Cerebellar cortex (tissue), 1 donor: ENCODE results near the gene NPEPL1.
"Not testable (repeated sequence)": the region's sequence is repeated elsewhere in the genome, so short reads cannot be mapped to it uniquely, and the experiment has no call there.

Source experiments
- DNase-seq: peaks from one replicate; pipeline ENCODE4 v3.0.0-alpha.2; 2015; ENCODE audit warnings: low spot score

Gene NPEPL1

GRCh38 chr20:58692579-58693225, at the start of gene NPEPL1:
Gene NPEPL1 (plus strand): TSS chr20:58692800. CDS start chr20:58692901, 101 bp downstream.
- no peak for DNase-seq

GRCh38 chr20:58642896-58643295, 49.7 kb upstream of the NPEPL1 start:
- DNase-seq, result not testable (repeated sequence)

- no peak for DNase-seq
These were observed 47.1 kb upstream of the NPEPL1 start for GRCh38 chr20:58645412-58645968.

GRCh38 chr20:58646257-58646656, 46.3 kb upstream of the NPEPL1 start:
- no peak for DNase-seq

GRCh38 chr20:58646703-58647102, 45.9 kb upstream of the NPEPL1 start:
- DNase-seq, result no peak

GRCh38 chr20:58647162-58647795, 45.3 kb upstream of the NPEPL1 start:
- no peak for DNase-seq

- no peak for DNase-seq
These were observed 44.7 kb upstream of the NPEPL1 start for GRCh38 chr20:58647796-58648501.

GRCh38 chr20:58648502-58648825, 44.1 kb upstream of the NPEPL1 start:
- DNase-seq, result not testable (repeated sequence)

- no peak for DNase-seq
These were observed 43.1 kb upstream of the NPEPL1 start for GRCh38 chr20:58649288-58650180.

- no peak for DNase-seq
These were observed 42.3 kb upstream of the NPEPL1 start for GRCh38 chr20:58650181-58650775.

- DNase-seq, result peak; percentile 88
These were observed 41.6 kb upstream of the NPEPL1 start, which contains the start of gene STX16 for GRCh38 chr20:58650776-58651558. Gene STX16 (plus strand): TSS chr20:58651283. CDS start chr20:58652007, 724 bp downstream.

GRCh38 chr20:58651559-58651945, 41.0 kb upstream of the NPEPL1 start:
- DNase-seq, result no peak

GRCh38 chr20:58651946-58652605, 40.5 kb upstream of the NPEPL1 start:
- DNase-seq, result peak; percentile 49

- DNase-seq, result no peak
These were observed 39.9 kb upstream of the NPEPL1 start for GRCh38 chr20:58652606-58653294.

GRCh38 chr20:58654337-58654736, 38.3 kb upstream of the NPEPL1 start:
- DNase-seq, result no peak

- no peak for DNase-seq
These were observed 37.1 kb upstream of the NPEPL1 start for GRCh38 chr20:58655328-58656107.

- DNase-seq, result no peak
These were observed 35.8 kb upstream of the NPEPL1 start for GRCh38 chr20:58656831-58657230.

GRCh38 chr20:58657262-58657661, 35.3 kb upstream of the NPEPL1 start:
- DNase-seq, result no peak

GRCh38 chr20:58657986-58658385, 34.6 kb upstream of the NPEPL1 start:
- no peak for DNase-seq
